Liver (tissue), 3 donors: ENCODE data around the gene OR7A17.

Experiments
- REST ChIP-seq: IDR thresholded peaks from 2 replicates; pipeline ENCODE4 v1.6.1; 2016; ENCODE audit warnings: antibody characterized with exemption, mild to moderate bottlenecking
- TAF1 ChIP-seq: conservative IDR thresholded peaks from 2 replicates; pipeline ENCODE4 v1.6.1; 2016; ENCODE audit warnings: antibody characterized with exemption, mild to moderate bottlenecking
- TF ChIP-seq, protein P1 (sequence below): fragments of 150-350 bp; IDR thresholded peaks from 2 replicates; pipeline ENCODE4 v1.5.1; 2017; ENCODE audit warnings: improper control_type of control experiment, low read depth, low read length; ENCODE audit not compliant: missing input control
- donor health status: healthy.
- donor health status: healthy.

GRCh38 chr19:14840206-14840605 is 45.7 kb downstream of the OR7A17 start:
- TF ChIP-seq, protein P1, sequence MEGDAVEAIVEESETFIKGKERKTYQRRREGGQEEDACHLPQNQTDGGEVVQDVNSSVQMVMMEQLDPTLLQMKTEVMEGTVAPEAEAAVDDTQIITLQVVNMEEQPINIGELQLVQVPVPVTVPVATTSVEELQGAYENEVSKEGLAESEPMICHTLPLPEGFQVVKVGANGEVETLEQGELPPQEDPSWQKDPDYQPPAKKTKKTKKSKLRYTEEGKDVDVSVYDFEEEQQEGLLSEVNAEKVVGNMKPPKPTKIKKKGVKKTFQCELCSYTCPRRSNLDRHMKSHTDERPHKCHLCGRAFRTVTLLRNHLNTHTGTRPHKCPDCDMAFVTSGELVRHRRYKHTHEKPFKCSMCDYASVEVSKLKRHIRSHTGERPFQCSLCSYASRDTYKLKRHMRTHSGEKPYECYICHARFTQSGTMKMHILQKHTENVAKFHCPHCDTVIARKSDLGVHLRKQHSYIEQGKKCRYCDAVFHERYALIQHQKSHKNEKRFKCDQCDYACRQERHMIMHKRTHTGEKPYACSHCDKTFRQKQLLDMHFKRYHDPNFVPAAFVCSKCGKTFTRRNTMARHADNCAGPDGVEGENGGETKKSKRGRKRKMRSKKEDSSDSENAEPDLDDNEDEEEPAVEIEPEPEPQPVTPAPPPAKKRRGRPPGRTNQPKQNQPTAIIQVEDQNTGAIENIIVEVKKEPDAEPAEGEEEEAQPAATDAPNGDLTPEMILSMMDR = no peak
- TF ChIP-seq TAF1 (no peak), REST (no peak)
